HEK293 (cell line): ENCODE results near the gene PGBD5.

Source experiments
- CTCF ChIA-PET: fragments of 350-600 bp; formaldehyde crosslinking; extraction: SDS; loops from one replicate; lab custom pipeline; 2021; ENCODE audit warnings: antibody characterized with exemption; lab: Yijun Ruan, JAX
- POLR2A ChIA-PET: fragments of 300-600 bp; formaldehyde crosslinking; extraction: SDS; loops from one replicate; lab custom pipeline; 2020; ENCODE audit warnings: antibody characterized with exemption, inconsistent platforms; lab: Yijun Ruan, JAX
- H3K27ac ChIP-seq: fragments of 200-500 bp; sonication (Bioruptor generic); 2 replicates; pipeline ENCODE4 v1.5.1; 2014; ENCODE audit warnings: low read depth, low read length, control low read depth, inconsistent platforms; ENCODE audit errors: extremely low read depth
- H3K36me3 ChIP-seq, 2 experiments: fragments of 200-500 bp in 1 of 2; sonication (Bioruptor generic) in 1 of 2; 1 replicate in 1 of 2; 2 replicates in 1 of 2; pipeline ENCODE4 v1.5.1; 2014 to 2017; ENCODE audit warnings: inconsistent platforms in 2 of 2, low read length in 2 of 2; ENCODE audit not compliant: control insufficient read depth in 2 of 2, insufficient read depth in 1 of 2
- H3K4me1 ChIP-seq: fragments of 200-500 bp; sonication (Bioruptor generic); 2 replicates; pipeline ENCODE4 v1.5.1; 2014; ENCODE audit warnings: mild to moderate bottlenecking, low read length, inconsistent platforms; ENCODE audit not compliant: control insufficient read depth, insufficient read depth
- H3K4me3 ChIP-seq: 2 replicates; pipeline ENCODE4 v1.5.1; 2011; ENCODE audit warnings: low read depth, mild to moderate bottlenecking, control low read depth, low read length, moderate library complexity
- H3K9me3 ChIP-seq: fragments of 200-500 bp; sonication (Bioruptor generic); 2 replicates; pipeline ENCODE4 v1.5.1; 2014; ENCODE audit warnings: low read depth, low read length, inconsistent platforms; ENCODE audit not compliant: control insufficient read depth, insufficient read depth
- GLIS1 ChIP-seq: fragments of 450-650 bp; formaldehyde crosslinking; IDR thresholded peaks from 2 replicates; pipeline ENCODE4 v1.5.1; 2016; ENCODE audit warnings: missing biosample characterization, missing genetic modification characterization
- KLF9 ChIP-seq: fragments of 450-650 bp; formaldehyde crosslinking; IDR thresholded peaks from 2 replicates; pipeline ENCODE4 v1.5.1; 2016; ENCODE audit warnings: missing biosample characterization, missing genetic modification characterization, low read depth
- PRDM6 ChIP-seq: fragments of 450-650 bp; formaldehyde crosslinking; IDR thresholded peaks from 2 replicates; pipeline ENCODE4 v1.5.1; 2017; ENCODE audit warnings: missing biosample characterization, missing genetic modification characterization
- YY2 ChIP-seq: fragments of 450-650 bp; formaldehyde crosslinking; IDR thresholded peaks from 2 replicates; pipeline ENCODE4 v1.5.1; 2016; ENCODE audit warnings: missing biosample characterization, missing genetic modification characterization
- ZBTB10 ChIP-seq: fragments of 450-650 bp; formaldehyde crosslinking; IDR thresholded peaks from 2 replicates; pipeline ENCODE4 v1.5.1; 2016; ENCODE audit warnings: missing biosample characterization, missing genetic modification characterization
- ZBTB17 ChIP-seq: fragments of 450-650 bp; formaldehyde crosslinking; IDR thresholded peaks from 2 replicates; pipeline ENCODE4 v1.5.1; 2016; ENCODE audit warnings: missing biosample characterization, missing genetic modification characterization
- ZBTB26 ChIP-seq: fragments of 450-650 bp; formaldehyde crosslinking; optimal IDR thresholded peaks from 2 replicates; pipeline ENCODE3; 2016; ENCODE audit warnings: missing biosample characterization, mild to moderate bottlenecking, missing genetic modification characterization
- ZBTB8A ChIP-seq: fragments of 450-650 bp; formaldehyde crosslinking; IDR thresholded peaks from 2 replicates; pipeline ENCODE4 v1.5.1; 2016; ENCODE audit warnings: missing biosample characterization, missing genetic modification characterization
- ZIC2 ChIP-seq: fragments of 450-650 bp; formaldehyde crosslinking; IDR thresholded peaks from 2 replicates; pipeline ENCODE4 v1.5.1; 2016; ENCODE audit warnings: missing biosample characterization, missing genetic modification characterization
- ZNF140 ChIP-seq: fragments of 450-650 bp; formaldehyde crosslinking; IDR thresholded peaks from 2 replicates; pipeline ENCODE4 v1.5.1; 2016; ENCODE audit warnings: missing biosample characterization, missing genetic modification characterization
- ZNF341 ChIP-seq: fragments of 450-650 bp; formaldehyde crosslinking; IDR thresholded peaks from 2 replicates; pipeline ENCODE4; 2016; ENCODE audit warnings: low read depth, missing biosample characterization, missing genetic modification characterization
- ZNF391 ChIP-seq: fragments of 450-650 bp; formaldehyde crosslinking; IDR thresholded peaks from 2 replicates; pipeline ENCODE4 v1.5.1; 2016; ENCODE audit warnings: low read depth, missing biosample characterization, missing genetic modification characterization, borderline replicate concordance
- ZNF423 ChIP-seq: fragments of 450-650 bp; formaldehyde crosslinking; IDR thresholded peaks from 2 replicates; pipeline ENCODE4 v1.5.1; 2016; ENCODE audit warnings: missing biosample characterization, missing genetic modification characterization
- ZNF426 ChIP-seq: fragments of 450-650 bp; formaldehyde crosslinking; IDR thresholded peaks from 2 replicates; pipeline ENCODE4 v1.5.1; 2017; ENCODE audit warnings: missing biosample characterization, missing genetic modification characterization, mild to moderate bottlenecking, inconsistent platforms, moderate library complexity
- ZNF449 ChIP-seq: fragments of 450-650 bp; formaldehyde crosslinking; IDR thresholded peaks from 2 replicates; pipeline ENCODE4 v1.5.1; 2017; ENCODE audit warnings: missing biosample characterization, mild to moderate bottlenecking, missing genetic modification characterization, moderate library complexity
- ZNF580 ChIP-seq: fragments of 450-650 bp; formaldehyde crosslinking; IDR thresholded peaks from 2 replicates; pipeline ENCODE4 v1.5.1; 2016; ENCODE audit warnings: missing biosample characterization, missing genetic modification characterization
- ZNF596 ChIP-seq: fragments of 450-650 bp; IDR thresholded peaks from 2 replicates; pipeline ENCODE4 v1.5.0; 2018; ENCODE audit warnings: missing biosample characterization, mild to moderate bottlenecking, missing genetic modification characterization, moderate library complexity
- ZNF677 ChIP-seq: fragments of 450-650 bp; IDR thresholded peaks from 2 replicates; pipeline ENCODE4 v1.5.0; 2018; ENCODE audit warnings: missing biosample characterization, mild to moderate bottlenecking, missing genetic modification characterization, moderate library complexity
- ZNF707 ChIP-seq: fragments of 450-650 bp; formaldehyde crosslinking; IDR thresholded peaks from 2 replicates; pipeline ENCODE4 v1.5.1; 2016; ENCODE audit warnings: missing biosample characterization, missing genetic modification characterization
- ZNF76 ChIP-seq: fragments of 450-650 bp; formaldehyde crosslinking; IDR thresholded peaks from 2 replicates; pipeline ENCODE4; 2016; ENCODE audit warnings: low read depth, missing biosample characterization, missing genetic modification characterization, borderline replicate concordance
- ZNF768 ChIP-seq: fragments of 450-650 bp; formaldehyde crosslinking; IDR thresholded peaks from 2 replicates; pipeline ENCODE4 v1.5.1; 2018; ENCODE audit warnings: missing biosample characterization, mild to moderate bottlenecking, missing genetic modification characterization

Gene PGBD5

GRCh38 chr1:230423261-230423660, 2.9 kb downstream of the PGBD5 start:
- Histone ChIP-seq H3K27ac (no peak overlapping the region), H3K36me3 (no peaks in the 10 kb centered on the region), H3K4me3 (no peak overlapping the region), H3K9me3 (no peaks in the 10 kb centered on the region), H3K4me1 (no peaks in the 10 kb centered on the region; the same call in 1 of the 2 replicates)
- ChIA-PET CTCF (no interaction called here), POLR2A (no interaction called here)
- no peak for TF ChIP-seq ZNF580
- no peak for TF ChIP-seq ZNF140
- no peak for TF ChIP-seq ZNF426 (tag by site-specific recombination)
- no peak for TF ChIP-seq ZNF76 (tag by site-specific recombination)
- 0 out of 2 replicates have a peak, but pooled peaks have one; percentile 8 for TF ChIP-seq ZBTB17 (tag by site-specific recombination)
- no peak for TF ChIP-seq YY2 (tag by site-specific recombination)
- TF ChIP-seq ZNF391: no peak
- TF ChIP-seq ZNF768 (tag by site-specific recombination): no peak

- H3K36me3 ChIP-seq: no peaks in the 10 kb centered on the region
- H3K9me3 ChIP-seq: no peaks in the 10 kb centered on the region
- CTCF ChIA-PET: interaction anchor here (1.0 kb wide), 1 partner anchor 74 kb away, joined by 5 read pairs; no protein-coding TSS in a partner anchor
- H3K4me3 ChIP-seq: no peak overlapping the region
- POLR2A ChIA-PET: no interaction called here
- TF ChIP-seq ZBTB26: peak; percentile 10
- peak; percentile 32; the same call in 1 of the 2 replicates for TF ChIP-seq ZBTB8A (tag by site-specific recombination)
- 0 out of 2 replicates have a peak, but pooled peaks have one; percentile 32 for TF ChIP-seq ZNF76 (tag by site-specific recombination)
- TF ChIP-seq ZNF341 (tag by site-specific recombination): peak; percentile 87
- TF ChIP-seq ZNF449: peak; percentile 91
- TF ChIP-seq ZNF423 (tag by site-specific recombination): peak; percentile 50; the same call in 1 of the 2 replicates
- peak; percentile 41; the same call in 1 of the 2 replicates for TF ChIP-seq ZBTB17 (tag by site-specific recombination)
- TF ChIP-seq ZIC2 (tag by site-specific recombination): peak; percentile 88
- TF ChIP-seq ZNF677 (tag by site-specific recombination): peak; percentile 98
- TF ChIP-seq ZNF707 (tag by site-specific recombination): no peak
- TF ChIP-seq ZNF580: no peak
- no peaks in the 10 kb centered on the region; the same call in 1 of the 2 replicates for H3K4me1 ChIP-seq
- no peak overlapping the region for H3K27ac ChIP-seq
Observed at GRCh38 chr1:230422221-230422981, 3.7 kb downstream of the PGBD5 start.

GRCh38 chr1:230421481-230421880, 4.7 kb downstream of the PGBD5 start:
- H3K4me3 ChIP-seq: no peak overlapping the region
- no peaks in the 10 kb centered on the region for H3K9me3 ChIP-seq
- no peak for TF ChIP-seq ZNF596 (tag by site-specific recombination)
- no peak for TF ChIP-seq KLF9
- no peak for TF ChIP-seq PRDM6
- TF ChIP-seq GLIS1 (tag by site-specific recombination): peak; percentile 82
- no peak for TF ChIP-seq ZBTB10
- TF ChIP-seq, all 188 proteins: peak for 1
- POLR2A ChIA-PET: no interaction called here
- no peaks in the 10 kb centered on the region; the same call in 1 of the 2 replicates for H3K4me1 ChIP-seq
- no peaks in the 10 kb centered on the region for H3K36me3 ChIP-seq
- CTCF ChIA-PET: interaction anchor here (0.5 to 1.0 kb wide), 2 partner anchors 11 to 73 kb away, joined by 3 to 5 read pairs; no protein-coding TSS in a partner anchor
- no peak overlapping the region for H3K27ac ChIP-seq
